Astrocyte of the hippocampus (primary cell): ENCODE results near the gene RHOU.
"Not testable (repeated sequence)": the region's sequence is repeated elsewhere in the genome, so short reads cannot be mapped to it uniquely, and the experiment has no call there.

Source experiments
- DNase-seq: peaks from one replicate; pipeline ENCODE4 v3.0.0; 2011; ENCODE audit warnings: low read depth, low spot score

The RHOU gene

DNA sequence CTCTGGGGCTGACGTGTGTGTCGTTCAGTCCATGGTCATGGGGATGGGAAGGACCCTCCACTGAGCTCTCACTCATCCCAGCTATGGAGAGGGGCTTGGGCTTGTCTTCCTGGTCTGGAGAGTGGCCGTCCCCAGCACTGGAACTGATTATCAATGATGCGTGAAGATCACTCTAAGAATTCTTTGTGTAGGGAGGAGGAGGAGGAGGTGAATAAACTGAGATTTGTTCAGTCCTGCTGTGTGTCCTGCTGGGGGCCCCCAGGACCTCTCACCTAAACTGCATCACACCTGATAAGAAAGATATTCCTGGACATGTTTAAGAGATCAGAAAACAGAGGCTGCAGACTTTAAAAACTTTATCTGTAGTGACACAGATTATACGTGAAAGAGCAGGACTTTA lies 21.2 kb downstream of the RHOU start:
- DNase-seq, result no peak

DNA sequence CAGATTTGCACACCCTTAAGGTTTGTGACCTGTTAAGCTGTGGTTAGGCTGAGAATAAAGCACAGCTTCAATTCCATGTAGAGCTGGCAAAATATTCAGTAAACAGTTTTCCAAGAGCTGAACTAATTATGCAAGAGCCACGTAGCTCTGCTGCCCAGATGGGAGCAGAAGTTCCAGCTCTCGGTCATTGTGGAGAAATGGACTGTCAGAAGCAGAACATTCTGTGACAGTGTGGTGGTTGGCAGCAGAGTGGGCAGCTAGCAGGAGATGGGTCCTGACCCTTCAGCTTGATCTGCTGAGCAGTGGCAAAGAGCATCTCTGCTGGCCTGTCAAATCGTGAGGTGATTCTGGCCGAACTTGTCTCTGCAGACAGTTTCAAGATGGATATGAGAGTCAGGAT lies 23.2 kb downstream of the RHOU start:
- DNase-seq, result no peak

DNA sequence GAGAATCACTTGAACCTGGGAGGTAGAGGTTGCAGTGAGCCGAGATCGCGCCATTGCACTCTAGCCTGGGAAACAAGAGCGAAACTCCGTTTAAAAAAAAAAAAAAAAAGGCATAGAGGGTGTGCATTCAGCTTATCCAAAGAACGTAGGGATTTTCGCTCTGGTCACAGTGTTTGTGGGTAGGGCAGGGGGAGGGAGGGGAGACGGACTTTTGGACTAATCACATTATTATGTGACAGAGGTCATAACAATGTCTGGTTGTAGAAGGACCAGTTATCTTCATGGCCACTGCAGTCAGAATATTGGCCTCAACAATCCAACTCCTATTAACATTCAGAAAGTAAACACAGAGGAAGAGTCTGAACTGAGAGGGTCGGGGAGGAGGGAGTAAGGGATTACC lies 25.7 kb downstream of the RHOU start:
- DNase-seq, result no peak

DNA sequence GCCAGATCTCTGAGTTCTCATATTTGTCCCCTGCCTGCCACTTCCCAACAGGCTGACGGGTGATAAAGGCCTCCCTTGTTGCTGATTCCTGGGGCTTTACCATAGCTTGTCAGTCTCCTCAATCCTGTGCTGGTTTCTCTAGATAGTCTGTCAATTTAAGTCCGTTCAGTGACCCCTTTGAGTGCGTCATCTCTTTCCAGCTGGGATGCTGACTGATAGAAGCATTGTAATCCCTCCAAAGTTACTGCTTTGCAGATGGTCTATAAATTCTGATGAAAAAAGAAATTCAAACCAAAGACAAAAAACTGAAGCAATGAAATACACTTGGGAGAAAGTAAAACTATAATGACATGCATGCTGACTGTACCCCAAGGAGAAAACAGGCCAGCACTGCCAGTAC lies 28.3 kb downstream of the RHOU start:
- DNase-seq, result no peak

DNA sequence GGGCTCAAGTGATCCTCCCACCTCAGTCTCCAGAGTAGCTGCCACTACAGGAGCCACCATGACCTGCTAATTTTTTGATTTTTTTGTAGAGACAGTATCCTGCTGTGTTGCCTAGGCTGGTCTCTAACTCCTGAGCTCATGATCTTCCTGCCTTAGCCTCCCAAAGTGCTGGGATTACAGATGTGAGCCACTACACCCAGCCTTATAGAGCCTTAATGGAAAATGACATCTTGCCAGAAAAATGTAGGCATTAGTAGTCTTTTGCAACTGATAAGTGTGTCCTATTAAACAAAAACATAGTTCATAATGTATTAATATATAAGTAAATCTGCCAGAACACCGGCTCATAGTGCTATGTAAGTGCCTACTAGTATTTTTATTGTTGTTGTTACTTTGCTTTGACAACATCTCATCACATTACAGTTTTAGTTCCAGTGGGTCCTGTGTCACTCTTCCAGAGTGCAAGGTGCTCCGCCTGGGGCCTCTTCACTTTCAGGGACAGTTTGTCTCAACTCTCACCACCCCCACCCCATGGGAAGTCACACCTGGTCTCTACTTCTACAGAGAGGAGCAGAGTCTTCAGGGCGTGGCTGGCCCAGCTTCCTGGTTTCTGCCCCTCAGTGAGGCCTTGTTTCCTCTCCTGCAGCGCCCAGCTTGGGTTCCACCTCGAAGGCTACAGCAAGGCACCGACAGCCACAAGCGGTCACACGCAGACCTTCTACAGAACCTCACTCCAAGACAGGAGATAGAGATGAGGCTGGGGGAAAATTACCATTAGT lies 30.1 kb downstream of the RHOU start:
- DNase-seq, result no peak

DNA sequence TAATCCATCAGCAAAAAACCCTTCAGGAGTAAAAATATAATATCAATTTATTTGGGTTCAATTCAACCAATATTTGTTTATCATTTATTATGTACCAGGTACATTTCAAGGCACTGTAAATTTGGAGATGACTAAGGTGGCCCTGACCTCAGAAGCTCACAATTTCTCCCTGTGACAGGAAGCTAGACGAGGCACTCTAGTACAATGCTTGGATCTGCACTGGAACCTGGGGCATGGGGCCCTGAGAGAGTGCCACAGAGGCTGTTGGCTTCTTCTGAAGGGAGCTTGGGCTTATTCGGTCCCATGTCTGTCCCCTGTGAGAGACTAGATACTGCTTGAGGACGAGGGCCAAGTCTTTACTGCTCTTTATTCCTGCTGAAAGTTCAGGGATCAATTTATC lies 31.5 kb downstream of the RHOU start:
- no peak for DNase-seq

DNA sequence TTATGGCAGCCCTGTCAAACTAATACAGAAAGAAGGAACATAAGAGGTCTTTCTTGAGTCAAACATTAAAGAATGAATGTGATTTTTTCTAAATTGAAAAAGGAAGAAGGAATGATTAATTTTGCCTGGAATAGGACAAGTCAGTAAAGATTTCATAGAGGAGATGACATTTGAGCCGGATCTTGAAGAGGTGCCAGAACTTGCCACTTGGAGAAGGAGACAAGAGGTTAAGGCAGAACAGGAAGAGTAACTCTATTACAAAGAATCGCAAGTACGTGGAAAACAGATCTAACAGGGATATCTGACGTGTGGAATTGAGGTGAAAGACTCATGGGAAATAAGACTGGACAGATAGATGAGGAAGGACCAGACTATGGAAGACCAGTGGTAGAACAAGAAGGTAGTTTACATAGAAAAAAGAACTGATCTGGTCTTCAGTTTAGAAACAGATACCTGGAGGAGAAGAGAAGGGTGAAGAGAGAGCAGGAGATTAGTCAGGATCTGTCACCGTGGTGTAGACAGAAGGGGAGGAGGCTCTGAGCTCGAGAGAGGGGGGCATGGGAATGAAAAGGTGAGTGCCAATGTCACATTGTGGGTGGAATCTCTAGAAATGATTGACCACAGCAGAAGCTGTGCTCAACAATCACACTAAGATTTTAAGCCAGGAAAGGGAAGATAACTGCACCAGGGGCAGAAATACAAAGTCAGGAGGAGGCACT lies 32.5 kb downstream of the RHOU start:
- DNase-seq, result no peak

DNA sequence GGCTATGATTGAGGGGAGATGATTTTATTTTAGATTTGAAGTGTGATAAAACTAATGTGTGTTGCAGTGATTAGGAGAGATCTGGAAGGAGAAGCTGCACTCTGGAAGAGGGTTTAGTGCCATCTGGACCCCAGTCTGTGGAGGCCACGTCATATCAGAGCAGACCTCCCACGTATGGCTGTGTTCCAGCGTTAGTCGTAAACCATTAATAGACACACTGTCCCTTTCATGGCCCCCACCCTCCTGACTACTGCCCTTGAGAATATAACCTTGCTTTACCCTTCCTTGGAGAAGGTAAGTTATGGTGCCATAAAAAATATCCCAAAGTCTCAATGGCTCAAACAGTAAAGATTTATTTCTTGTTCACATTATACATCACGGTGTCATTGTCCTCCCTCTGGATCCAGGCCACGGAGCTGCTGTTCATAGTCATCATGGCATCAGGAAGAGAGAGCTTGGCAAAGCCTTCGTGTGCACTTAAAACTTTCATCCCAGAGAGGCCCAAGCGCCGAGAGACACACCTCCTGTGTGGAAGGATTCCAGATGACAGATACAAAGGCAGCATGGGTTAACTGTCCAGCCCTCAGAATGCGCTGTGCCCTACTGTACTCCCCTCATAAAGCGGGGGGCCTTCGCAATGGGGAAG lies 33.2 kb downstream of the RHOU start:
- DNase-seq, result no peak

DNA sequence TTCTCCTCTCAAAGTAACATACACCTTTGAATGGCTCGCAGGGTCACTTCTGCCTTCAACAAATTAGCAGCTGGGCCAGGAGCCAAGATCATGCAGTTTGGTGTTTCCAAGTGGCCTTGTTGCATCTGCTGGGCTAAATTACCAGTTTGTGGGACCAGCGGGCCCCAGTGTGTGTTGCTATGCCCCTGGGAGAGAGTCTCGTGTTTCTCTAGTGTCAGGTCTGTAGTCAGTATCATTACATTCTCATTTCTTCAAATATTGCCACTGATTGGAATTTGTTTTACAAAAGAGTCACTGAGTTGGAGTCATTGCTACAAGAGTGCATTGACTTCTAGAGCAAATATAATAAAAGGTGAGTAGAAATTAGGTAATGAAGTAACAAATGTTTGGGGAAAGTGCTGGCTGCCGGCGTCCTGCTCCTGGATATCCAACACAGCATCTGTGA lies 35.5 kb downstream of the RHOU start:
- no peak for DNase-seq

DNA sequence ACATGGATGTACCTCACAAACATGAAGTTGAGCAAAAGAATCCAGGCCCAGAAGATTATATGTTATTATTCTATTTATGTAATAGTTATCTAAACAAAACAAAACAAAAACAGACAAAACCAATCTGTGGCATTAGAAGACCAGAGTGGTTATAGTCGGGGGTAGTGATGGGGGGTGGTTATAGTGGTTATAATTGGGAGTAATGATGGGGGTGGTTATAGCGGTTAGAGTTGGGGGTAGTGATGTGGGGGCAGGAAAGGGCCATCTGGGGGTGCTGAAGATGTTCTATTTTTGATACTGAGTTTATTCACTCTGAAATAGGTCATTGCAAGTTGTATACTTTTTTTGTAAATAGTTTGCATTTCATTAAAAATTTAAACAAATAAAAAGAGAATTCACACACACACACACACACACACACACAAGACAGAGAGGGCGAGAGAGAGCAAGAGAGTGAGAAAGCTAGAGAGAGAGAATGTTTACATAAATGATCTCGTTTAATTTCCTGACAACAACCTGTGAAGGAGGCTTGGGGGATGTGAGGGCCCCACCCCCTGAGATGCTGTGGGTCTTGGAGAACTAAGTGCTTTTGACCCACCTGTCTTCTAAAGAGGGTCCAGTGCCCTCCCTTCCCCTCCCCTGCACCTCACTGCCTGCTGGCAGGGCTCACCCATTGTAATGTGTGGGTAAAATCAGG lies 37.4 kb downstream of the RHOU start:
- DNase-seq, result no peak

DNA sequence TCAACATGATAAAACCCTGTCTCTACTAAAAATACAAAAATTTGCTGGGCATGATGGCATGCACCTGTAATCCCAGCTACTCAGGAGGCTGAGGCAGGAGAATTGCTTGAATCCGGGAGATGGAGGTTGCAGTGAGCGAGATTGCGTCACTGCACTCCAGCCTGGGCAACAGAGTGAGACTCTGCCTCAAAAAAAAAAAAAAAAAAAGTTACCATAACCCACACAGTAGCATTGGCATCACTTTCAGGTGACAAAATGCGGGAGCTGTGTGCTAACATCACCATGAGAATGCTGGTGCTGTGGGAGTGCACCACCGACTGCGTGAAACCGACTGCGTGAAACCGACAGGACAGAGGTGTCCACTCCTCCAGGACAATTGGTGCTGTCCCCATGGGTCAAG lies 40.7 kb downstream of the RHOU start:
- not testable (repeated sequence) for DNase-seq

DNA sequence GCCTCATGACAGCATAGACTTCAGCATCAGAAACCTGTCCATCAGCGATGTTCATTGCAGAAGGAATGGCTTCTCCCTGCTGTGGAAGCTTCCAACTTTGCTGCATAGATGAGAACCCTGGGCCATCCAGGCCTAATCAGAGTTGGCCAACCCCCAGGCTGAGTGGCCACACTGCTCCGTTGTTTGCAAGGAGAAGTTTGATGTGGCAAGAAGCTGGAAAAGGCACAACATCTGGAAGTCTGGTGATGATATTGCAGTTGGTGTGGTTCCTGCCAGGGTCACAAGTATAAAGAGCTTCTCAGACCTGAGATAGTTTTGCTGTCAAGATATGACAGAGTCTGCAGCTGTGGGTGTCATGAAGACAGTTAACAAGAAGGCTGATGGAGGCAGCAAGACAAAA lies 41.2 kb downstream of the RHOU start:
- no peak for DNase-seq

DNA sequence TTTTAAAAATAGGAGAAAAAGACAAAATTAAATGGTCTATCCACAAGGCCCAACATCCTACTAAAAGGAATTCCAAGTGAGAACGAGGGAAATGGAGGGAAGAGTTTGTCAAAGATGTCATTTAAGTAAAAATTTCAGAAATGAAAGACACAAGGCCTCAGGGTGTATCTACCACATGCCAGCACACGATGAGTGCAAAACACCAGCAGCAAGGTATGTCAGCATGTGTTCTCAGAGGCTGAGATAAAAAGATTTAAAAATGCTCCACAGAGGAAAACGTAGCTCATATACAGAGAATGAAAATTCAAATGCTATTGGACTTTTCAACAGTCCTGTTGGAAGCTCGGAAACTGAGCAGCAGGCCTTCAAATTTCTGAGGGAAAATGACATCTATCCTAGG lies 42.0 kb downstream of the RHOU start:
- no peak for DNase-seq

DNA sequence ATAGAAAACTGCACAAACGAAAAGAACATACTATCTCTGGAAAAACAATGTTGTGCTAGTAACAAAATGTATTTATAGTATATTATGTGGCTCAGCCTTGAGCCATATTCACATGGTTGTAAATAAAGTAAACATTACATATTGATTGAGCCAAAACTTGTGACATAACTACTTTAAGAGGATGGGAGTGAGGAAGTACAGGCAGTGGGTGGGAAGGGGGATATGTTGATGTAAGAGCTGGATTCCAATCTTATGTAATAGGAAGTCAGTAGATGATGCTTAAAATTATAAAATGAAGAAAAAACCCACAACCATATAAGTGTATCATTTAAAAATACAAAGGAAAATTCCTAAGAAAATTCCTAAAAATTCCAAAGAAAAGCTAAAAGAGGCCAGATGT lies 42.7 kb downstream of the RHOU start:
- no peak for DNase-seq

DNA sequence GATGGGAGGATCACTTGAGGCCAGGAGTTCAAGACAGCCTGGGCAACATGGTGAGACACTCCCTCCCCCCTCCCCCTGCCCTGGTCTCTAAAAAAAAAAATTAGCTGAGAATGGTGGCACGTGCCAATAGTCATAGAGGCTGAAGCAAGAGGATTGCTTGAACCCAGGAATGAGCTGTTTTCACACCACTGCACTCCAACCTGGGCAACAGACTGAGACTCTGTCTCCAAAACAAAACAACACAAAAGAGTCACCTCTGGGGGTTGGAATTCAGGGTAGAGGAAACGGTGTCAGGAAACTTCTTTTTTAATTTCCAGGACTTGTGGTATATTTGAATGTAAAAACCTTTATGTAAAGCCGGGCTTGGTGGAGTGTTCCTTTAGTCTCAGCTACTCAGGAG lies 43.2 kb downstream of the RHOU start:
- DNase-seq, result no peak

DNA sequence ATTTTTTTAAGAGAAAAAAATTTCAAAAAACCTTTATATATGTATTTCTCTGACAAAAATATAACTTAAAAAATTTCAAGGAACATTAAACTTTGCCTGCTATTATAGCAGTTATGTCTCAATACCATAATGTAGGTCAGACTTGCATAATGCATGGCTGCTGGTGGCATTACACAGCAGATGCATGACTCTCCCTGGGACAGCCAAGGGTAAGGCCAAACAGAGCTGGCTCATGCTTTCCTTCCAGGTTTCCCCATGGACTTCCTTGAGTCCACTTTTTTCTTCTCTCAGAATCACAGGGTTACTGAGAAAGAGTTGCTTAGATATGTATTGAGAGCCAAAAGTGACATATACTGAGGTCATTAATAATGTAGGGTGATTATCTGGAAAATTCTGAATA lies 43.7 kb downstream of the RHOU start:
- no peak for DNase-seq

DNA sequence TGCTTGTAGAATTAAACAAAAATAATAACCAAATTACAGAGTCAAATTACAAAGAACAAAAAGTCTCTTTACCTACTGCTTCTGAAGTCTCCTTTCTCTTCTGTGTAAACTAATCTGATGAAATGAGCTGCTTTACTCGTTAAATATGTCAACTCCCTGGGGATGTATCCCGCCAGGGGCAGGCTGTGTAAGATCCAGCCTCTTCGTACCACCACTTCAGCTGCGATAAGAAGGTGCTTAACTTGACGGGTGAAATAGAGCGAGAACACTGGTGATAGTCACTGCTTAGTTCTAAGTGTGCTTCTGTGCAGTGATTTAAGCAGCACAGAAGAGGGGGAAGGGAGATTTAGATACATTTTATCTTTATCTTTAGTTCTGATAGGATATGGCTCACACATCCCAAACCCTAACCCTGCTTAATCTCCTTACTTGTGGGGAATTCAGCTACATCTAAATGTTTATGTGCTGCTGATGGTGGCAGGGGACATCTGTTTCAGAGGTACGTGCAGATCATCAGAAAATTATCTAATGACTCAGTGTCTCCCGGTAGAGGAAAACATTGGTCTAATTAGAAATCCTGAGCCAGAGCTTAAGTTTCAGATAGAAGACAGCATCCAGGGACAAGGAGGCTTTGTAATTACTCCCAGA lies 46.0 kb downstream of the RHOU start:
- DNase-seq, result peak; percentile 5

DNA sequence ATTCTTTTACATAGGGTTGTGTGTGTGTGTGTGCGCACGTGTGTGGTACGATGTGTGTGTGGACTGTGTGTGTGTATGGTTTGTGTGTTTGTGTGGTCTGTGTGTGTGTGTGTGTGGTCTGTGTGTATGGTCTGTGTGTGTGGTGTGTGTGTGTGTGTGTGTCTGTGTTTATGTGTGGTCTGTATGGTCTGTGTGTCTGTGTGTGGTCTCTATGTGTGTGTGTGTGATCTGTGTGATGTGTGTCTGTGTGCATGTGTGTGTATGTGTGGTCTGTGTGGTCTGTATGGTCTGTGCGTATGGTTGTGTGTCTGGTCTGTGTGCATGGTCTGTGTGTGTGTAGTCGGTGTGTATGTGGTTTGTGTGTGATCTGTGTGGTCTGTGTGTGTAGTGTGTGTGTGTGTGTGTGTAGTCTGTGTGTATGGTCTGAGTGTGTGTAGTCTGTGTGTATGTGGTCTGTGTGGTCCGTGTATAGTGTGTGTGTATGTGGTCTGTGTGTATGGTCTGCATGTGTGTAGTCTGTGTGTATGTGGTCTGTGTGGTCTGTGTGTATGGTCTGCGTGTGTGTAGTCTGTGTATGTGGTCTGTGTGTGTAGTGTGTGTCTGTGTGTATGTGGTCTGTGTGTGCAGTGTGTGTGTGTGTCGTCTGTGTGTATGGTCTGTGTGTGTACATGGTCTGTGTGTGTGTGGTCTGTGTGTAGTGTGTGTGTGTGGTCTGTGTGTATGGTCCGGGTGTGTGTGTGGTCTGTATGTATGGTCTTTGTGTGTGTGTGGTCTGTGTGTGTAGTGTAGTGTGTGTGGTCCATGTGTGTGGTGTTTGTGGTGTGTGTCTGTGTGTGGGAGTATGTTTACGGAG lies 46.8 kb downstream of the RHOU start:
- DNase-seq, result no peak

DNA sequence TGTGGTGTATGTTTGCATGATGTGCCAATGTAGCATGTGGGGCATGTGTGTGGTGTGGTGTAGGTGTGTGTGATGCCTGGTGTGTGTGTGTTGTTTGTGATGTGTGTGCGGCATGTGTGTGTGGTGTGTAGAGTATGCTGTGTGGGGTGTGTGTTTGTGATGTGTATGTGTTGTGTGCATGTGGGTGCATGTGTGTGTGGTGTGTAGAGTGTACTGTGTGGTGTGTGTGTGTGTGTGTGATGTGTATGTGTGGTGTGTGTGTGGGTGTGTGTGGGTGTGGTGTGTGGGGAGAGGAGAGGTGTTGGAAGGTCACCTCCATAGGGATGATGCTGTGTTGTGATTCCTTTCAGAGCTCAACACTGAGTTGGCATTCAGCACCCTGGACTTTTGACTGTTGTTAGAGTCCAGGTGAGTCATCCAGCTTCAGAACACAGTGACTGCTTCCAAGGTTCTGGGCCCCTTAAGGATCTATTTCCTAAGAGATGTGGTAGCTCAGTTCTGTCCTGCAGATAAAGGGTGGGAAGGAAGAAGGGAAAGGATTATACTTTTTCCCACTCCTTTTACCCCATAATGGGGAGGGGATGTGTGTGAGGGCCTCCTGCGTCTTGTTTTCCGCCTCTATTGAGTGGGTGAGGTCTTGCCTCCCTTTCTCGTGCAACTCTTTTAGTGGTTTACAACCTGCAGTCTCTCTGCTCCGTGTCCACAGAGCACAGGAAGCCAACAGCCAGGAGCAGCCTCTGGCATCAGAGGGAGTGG lies 47.6 kb downstream of the RHOU start:
- DNase-seq, result peak; percentile 31

DNA sequence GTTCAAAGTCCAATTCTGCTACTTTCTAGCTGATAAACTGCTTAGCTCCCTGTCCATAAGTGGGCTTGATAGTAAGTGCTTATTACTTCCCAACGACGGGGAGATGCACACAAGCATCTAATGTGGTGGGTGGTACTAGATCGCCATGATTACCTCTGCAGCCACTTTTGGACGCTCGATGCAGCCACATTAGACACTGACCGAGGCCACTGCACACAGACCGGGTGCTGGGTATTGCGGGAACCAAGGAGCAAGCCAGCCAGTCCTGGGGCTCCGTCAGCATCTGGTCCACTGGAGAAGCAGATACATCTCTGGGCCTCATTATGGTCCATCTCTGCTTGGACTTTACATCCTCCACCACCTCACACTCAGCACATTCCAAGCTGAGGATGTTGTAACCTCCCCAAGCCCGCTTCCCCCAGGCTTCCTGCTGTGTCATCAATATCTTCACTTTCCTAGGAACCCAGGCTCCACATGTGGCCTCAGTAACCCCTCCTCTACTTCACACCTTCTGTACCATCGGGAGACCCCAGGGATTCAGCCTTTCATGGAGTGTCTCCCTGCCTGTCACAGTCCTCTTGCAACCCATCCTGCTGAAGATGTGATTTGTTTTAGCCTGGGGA lies 48.2 kb downstream of the RHOU start:
- DNase-seq, result no peak
